ENCODE measurements around the gene CPSF4.
"Not testable (repeated sequence)": the region's sequence is repeated elsewhere in the genome, so short reads cannot be mapped to it uniquely, and the experiment has no call there.

The CPSF4 gene

DNA sequence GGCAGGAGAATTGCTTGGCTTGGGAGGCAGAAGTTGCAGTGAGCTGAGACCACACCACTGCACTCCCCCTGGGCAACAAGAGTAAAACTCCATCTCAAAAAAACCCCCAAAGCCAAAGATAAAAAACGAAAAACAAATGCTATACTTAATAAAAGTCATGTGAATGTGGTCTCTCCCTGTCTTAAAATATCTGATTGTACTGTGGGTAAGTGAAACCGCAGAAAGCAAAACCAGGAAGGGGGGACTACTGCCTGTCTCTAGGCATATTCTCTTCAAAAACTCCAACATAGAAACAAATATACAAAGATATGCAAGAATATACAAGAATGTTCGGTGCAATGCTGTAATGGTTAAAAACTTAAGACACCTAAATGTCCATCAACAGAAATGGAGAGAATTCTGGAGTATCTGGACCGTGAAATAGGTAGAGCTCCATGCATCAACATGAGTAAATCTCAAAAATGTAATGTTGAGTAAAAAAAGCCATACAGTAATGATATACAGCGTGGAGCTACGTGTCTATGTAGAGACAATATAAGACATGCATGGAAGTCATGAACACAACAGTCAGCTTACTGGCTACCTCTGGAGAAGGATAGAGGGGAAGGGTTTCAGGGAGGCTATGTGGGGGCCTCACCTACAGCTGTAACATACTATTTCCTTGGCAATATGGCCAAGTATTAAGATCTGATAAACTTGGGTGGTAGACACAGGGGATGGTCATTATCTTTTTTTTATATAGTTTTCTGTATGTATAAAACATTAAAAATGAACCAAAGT lies 59.2 kb downstream of the CPSF4 start:
- DNase-seq: no peak

DNA sequence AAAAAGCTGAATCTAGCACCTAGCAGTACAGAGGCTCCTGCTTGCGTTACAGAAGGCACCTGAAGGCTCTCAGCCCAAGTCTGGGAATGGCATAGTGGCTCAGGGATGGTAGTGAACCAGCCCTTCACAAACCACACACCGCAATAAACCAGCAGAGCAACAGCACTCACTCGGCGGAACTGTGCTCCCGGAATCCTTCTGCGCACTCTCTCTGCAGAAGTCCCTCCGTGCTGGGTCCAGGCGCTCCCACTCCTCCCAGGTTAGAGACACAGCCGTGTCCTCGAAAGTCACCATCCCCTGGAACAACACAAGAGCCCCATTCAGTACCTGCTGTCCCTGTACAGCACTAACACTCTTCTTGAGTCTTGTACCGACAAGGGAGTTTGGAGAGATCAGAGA lies 59.8 kb downstream of the CPSF4 start:
- no peak for DNase-seq

DNA sequence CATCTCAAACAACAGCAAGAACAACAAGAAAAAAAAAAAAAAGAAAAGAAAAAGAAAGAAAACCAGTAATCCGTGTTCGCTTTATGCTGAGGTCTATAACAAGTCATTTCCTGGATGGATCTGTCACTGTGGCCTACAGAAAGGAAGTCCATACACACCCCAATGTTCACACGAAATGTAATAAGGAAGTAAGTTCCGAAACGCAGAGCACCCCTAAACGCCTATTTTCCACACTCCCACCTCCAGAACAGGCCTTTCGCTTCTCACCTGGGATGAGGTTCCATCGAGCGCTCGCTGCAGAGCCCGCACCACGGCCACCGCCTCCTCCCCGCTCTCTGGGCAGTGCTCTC lies 60.6 kb downstream of the CPSF4 start:
- DNase-seq: no peak

DNA sequence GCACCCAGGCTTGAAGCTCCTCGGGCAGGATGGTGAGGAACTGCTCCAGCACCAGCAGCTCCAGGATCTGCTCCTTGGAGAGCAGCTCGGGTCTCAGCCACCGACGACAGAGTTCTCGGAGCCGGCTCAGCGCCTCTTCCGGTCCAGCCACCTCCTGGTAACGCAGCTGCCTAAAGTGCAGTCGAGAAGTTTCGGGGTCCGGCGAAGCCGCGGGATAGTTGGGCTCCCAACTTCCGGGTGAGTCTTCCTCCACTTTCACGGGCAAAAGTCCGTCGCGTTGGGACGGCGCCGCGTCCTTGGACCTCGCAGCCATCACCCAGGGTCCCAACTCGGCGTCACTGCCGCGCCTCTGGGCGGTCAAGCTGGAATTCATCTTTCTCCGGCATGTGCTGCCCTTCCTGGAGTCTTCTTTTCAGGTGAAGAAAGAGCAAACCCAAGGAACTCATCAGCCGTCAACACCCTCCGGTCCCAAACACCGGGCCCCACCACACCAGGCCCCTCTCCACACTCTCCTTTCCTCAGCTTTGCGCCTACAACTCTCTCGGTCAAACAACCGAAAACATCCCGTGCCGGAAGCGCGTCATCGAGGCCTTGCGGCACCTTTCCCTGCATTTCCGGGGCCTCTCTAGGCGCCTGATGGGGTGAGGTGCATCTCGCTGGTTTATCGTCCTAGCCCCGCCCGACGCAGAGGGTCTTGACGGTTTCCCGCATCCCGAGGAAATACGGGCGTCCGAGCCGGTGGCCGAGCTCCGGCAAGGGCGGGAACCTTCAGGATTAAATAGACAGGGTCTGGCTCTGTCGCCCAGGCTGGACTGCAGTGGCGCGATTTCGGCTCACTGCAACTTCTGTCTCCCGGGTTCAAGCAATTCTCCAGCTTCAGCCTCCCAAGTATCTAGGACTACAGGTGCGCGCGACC lies 61.2 kb downstream of the CPSF4 start, which contains the start of gene ZNF394:
TSS of gene ZNF394 (minus strand) at position 561 of the 916 bp plus-strand sequence. CDS start at position 373, 188 bp downstream.
- DNase-seq: peak; percentile 88

DNA sequence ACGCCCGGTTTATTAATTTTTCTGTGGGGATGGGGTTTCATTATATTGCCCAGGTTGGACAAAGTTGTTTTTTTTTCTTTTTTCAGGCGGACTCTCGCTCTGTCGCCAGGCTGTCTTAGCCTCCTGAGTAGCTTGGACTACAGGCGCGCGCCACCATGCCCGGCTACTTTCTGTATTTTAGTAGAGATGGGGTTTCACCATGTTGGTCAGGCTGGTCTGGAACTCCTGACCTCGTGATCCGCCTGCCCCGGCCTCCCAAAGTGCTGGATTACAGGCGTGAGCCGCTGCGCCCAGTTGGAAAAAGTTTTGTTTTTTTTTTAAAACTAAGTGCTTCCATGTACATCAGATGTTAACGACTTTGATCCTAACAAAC lies 61.9 kb downstream of the CPSF4 start:
- no peak for DNase-seq

DNA sequence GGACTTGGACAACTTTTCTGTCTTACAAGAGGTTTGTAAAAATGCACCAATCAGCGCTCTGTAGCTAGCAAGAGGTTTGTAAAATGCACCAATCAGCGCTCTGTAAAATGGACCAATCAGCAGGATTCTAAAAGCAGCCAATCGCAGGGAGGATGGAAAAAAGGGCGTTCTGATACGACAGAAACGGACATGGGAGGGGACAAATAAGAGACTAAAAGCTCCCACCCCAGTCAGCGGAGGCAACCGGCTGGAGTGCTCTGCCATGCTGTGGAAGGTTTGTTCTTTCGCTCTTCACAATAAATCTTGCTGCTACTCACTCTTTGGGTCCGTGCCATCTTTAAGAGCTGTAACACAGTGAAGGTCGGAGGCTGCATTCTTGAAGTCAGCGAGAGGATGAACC lies 62.5 kb downstream of the CPSF4 start:
- not testable (repeated sequence) for DNase-seq

DNA sequence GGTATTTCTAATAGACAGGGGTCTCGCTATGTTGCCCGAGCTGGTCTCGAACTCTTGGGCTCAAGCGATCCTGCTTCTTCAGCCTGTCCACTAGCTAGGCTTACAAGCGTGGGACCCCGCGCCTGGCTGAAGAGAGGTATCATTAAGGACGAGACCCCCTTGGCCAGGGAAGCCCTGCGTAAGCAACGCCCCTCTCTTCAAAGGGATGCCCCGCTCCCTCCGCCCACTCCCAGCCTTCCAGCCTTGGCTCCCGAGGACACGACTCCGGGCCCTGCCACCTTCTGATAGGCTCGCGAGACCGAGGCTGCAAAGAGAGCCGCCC lies 65.5 kb downstream of the CPSF4 start:
- DNase-seq: no peak

DNA sequence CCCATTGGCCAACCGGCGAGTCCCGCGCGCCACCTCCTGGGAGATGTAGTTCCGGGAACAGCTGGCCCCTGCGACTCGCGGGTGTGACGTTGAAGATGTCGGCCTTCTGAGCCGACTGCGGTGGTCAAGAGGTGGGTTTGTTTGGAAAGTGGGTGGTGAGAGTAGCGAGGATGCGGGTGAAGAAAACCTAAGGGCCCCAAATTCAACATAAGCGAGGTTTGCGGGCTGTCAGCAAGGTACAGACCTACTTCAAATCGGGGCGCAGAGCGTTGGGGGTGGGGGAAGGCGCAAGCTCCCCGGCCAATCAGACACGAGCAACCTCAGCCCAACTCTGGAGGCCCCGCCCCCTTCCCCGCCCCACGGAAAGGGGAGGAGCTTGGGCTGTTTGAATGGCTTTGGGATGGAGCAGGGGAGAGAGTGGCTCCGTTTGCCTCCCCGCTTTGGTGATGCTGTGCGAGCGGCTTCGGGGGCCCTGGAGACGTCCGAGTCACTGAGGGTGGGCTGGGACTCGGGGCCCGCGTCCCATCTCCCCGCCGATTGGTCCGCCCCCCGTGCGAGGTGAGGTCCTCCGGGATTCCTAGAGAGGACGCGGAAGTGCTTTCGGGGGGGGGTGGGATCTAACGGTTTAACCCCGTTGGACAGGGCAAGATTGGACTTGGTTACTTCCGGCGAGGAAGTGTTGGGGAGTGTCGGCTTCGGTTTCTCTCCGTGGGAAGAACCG lies 66.0 kb downstream of the CPSF4 start, which contains the start of gene ZKSCAN5:
TSS of gene ZKSCAN5 (plus strand) at position 60 of the 721 bp plus-strand sequence. CDS start 1,383 bp downstream, outside the sequence.
- peak; percentile 97 for DNase-seq

DNA sequence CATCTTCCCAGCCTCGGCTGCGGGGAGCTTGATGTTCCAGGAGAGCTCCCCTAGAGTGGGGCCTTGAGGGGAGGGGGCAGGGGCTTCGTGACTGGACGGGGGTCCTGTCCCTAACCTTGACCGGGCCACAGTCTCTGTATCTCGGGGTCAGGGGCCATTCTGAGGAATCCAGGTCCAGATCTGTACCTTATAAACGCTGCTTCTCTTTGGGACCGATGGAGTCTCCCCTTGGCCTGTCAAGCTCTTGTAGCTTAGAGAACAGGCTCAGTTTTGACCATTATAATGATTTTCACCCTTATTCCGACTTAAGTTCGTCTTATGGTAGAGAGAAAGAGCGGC lies 66.5 kb downstream of the CPSF4 start:
- no peak for DNase-seq

Measured in activated CD8-positive, alpha-beta memory T cell treated with anti-CD3 and anti-CD28 coated beads, Interleukin-2, amount 50 U/mL, for 4 hours (primary cell).